ENCODE results near the gene MT1X.

MT1X gene

DNA sequence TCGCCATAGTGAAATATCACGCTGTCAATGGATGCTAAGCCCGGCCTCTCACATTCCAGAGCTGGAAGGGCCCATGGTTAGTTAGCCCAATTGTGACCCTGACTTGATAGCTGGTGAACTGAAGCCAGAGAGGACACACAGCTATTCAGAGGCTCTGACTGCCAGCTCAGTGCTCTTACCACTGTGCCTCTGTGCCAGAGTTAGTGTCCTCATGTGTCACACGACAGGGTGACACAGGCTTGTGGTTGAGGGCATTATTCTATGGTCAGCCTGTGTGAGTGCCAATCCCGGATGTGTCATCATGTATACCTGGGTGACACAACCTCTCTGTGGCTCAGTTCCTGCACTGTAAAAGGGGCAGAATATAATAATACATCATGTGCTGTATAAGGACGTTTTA lies 2.5 kb upstream of the MT1X start:
- no peak for DNase-seq

DNA sequence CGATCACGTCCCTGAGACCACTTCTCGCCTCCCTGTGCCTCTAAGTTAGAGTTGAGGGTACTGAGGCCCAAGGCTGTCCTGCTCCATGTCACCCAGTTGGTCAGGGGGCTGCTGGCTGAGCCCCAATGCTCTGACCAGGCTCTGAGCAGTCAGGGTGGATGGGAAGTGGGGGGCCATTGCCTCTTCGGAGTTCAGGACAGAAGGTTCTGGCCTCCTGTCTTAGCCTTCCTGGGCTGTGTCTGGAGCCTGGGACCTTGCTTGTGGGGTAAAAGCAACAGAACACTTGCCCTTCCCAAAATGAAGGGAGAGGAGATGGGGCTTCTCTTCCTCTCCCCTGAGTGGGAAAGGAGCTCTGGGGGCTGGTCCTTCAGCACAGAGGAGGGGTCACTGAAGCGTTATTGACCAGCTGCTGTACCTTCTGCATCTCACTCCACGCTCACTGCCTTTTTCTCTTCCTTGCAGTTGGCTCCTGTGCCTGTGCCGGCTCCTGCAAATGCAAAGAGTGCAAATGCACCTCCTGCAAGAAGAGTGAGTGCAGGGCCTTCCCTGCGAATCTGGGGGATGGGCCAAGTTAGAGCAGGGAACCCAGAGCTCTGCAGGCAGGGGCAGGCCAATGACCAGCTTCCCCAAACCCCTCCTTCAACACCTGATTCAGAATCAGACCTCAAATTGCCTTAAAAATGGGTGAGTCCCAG lies 580 bp downstream of the MT1X start:
- no peak for DNase-seq

DNA sequence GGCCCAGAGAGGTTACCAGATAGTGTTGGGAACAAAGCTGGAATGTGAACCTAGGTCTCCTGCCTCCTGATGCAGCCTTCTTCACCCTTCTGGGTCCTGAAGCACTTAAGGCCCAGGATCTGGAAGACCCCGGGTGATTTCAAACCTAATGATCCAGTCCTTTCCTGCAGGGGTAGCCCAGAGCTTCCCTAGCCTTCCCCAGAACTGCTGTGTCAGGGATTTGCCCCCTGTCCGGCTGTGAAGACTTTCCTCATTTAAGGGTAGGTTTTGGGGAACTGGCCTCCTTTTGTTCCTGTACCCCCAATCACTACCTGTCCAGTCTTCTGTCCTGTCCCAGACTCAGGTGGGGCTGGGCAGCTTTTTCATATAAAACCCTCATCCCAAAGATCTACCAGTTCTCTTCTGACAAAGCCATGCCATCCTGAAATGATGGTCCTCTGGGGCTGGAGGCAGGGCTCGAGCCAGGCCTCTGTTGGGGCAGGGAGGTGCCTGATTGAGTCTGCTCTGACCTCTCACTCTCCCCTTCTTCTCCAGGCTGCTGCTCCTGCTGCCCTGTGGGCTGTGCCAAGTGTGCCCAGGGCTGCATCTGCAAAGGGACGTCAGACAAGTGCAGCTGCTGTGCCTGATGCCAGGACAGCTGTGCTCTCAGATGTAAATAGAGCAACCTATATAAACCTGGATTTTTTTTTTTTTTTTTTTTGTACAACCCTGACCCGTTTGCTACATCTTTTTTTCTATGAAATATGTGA lies 1.3 kb downstream of the MT1X start:
- no peak for DNase-seq

DNA sequence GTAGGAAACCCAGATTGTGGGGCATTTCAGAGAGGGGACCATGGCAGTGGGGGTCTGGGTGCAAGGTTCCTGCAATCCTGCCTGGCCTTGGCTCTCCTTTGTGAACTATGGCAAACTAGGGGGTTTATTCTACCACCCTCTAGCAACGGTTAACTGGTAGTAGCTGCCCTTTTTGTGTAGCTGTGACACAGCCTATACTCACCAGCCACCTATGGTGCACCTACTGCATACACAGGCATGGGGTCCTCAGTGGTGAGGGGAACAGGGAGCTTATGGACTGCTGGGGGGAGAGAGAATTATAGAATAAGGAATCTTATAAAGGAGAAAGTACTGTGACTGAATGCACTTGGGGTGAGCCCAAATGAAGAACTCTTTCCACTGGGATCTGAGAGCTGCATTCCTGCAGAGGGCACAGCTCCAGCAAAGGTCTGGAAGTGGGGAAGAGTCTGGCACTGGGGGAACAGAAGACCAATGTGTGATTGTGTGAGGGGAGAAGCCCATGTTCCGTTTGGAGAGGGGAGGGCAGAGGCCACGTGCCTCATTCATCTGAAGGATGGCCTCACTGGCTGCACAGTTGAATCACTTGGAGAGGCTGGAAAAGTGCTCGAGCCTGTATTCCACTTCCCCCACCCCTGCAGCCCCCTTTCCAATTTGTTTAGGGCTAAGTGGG lies 2.1 kb downstream of the MT1X start:
- no peak for DNase-seq

DNA sequence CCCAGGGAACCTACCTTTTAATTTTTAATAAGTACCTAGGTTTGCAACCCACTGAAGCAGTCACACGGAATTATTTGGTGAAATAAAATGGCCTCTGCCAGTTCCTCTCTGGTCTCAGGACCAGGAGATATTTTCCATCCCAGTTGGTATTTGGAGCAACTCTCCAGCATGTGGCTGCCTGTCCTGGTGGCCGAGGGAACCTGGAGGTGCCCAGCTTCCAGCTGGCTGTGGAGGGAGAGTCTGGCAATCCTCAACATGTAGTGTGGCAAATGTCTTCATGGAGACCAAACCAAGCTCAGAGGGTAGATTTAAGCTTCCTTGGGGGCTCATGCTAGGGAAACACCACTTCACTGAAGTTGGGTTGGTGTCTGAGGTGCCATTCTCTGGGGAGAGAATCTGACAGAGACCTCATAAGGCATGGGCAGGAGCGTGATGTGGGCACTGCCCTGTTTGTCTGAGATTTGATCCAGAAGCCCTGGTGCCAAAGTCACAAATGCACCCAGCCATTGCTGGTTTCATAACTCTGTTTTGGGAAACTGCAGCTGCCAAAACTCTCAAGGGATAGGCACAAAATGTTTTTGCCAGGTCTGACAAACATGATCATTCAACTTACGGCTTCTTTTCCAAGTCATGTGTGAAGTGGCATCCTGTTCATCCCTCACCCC lies 2.8 kb downstream of the MT1X start:
- DNase-seq = no peak

DNA sequence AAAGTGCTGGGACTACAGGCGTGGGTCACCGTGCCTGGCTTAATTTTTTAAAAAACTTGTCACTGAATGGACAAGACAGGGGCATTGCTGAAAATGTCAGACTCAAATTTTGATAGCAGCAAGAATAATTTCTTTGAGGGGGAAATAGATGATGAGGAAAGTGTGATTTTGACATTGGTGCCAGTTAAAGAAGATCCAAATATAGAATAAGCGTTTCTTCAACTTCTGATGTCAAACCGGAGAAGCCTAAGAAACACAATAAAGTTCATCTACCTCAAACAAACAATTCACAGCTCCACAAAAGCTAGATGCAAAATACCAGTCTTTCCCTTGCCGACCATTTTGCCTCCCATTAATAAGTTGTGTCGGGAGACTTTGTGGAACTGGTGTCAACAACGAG lies 4.5 kb downstream of the MT1X start:
- no peak for DNase-seq

DNA sequence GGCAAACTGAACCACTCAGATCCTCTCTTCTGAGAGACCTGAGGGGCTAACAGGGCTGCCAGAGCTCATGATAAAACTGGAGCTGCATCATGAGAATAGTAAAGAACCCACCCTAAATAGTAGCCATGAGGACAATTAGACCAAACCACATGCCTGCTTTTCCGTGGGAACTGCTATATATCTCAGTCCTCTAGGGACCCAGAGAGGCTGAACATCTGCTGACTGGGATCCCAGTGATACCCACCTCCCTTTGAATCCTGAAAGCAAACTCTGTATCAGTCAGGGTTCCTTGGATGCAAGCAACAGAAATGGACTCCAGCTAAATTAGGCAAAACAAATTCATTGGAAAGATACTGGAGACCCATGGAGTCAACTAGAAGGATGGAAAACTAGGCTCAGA lies 6.5 kb downstream of the MT1X start:
- no peak for DNase-seq

DNA sequence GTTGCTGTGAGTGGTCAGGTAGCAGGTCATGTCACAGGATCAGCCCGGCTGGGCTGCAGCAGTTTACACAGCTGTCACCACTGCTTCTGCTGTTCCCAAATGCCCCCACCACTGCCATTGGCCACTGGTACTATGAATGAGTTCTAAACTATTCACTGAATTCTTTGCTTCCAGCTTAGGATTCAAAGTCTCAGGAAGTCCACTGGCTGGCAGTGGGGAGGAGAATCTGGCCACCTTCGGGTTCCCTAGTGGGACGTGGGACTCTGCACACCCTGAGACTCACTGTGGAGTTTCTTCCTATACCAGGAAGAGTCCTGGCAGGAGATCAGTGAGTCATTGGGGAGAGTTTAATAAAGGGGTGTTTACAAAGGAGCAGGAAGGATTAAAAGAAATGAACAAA lies 6.9 kb downstream of the MT1X start:
- no peak for DNase-seq

DNA sequence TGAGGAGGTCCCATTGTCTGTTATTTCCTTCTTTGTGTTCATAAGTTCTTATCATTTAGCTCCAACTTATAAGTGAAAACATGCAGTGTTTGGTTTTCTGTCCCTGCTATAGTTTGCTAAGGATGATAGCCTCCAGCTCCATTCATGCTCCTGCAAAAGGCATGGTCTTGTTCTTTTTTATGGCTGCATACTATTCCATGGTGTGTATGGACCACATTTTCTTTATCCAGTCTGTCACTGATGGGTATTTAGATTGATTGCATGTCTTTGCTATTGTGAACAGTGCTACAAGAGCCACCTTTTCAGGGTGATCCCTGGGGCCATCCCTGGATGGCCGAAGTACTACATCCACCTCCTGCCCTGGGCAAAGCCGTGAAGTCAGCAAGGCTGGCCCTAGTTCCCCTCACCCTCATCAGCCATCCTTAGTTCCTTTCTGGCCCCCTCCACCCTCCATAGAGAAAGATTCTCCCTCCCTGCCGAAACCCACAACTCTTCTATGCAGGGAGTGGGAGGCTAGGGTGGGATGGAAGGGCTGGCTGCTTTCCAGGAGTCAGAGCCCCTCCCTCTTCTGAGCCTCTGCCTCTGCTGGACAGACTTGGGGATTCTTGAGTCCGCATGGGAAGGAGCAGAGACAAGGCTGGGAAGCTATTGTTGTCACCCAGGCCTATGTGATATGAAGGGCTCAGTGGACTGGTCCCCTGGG lies 8.3 kb downstream of the MT1X start:
- no peak for DNase-seq

DNA sequence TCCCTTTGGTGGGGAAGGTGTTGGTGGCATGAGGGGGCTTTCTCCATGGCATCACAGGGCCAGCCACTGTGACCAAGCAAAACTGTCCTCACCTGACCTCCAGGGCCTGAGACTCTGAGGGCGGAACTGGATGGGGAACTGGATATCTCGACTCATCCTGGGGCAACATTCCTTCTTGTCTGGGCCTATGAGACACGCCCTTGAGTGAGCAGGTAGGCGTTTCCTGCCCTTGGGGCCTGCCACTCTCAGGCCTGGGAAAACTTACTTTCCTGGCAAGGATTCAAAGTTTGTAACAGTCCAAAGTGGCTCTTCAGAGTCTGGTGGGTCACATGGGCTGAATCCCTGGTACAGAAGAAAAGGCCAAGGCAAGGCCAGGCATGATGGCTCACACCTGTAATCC lies 9.6 kb downstream of the MT1X start:
- DNase-seq = no peak

DNA sequence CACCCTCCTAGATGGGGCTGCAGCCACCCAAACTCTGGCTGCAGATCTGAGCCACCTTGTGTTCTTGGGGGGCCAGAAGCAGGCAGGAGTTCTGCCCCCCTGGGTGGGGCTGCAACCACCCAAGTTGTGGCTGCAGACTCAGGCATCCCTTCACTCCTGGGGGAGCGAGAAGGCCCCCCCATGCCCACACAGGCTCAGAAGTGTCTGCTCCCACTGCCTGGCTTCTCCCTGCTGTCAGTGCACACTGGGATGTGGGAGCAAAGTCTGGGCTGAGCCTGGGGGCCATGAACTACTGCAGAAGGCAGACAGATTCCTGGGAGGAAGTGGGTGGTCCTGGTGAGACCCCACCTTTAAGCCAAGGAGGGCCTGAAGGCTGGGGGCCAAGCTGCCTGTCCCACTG lies 13.0 kb downstream of the MT1X start:
- DNase-seq = no peak

DNA sequence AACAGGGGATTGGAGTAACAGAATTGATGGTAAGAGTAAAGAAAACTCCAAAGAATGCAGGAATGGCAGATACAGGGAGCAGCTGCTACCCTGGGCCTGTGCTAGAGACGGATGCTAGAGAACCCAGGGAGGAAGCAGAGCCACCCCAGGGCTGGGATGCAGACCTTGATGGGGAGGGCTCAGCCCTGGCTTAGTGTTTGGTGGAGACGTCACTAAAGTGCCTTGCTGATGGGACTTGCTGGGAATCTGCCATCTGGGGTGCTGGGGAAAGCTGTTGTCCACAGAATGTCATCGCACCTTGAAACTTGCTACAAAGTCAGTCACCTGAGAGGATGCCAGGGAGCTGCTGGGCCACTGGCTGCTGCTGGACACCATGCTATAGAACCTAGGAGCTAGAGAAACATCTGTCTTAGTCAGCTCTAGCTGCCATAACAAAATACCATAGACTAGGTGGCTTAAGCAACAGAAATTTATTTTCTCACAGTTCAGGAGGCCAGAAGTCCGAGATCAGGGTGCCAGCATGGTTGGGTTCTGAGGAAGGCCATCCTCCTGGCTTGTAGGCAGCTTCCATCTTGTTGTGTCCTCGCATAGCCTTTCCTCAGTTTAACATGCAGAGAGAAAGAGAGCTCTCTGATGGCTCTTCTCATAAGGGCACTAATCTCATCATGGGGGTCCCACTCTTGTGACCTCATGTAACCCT lies 15.3 kb downstream of the MT1X start:
- no peak for DNase-seq

DNA sequence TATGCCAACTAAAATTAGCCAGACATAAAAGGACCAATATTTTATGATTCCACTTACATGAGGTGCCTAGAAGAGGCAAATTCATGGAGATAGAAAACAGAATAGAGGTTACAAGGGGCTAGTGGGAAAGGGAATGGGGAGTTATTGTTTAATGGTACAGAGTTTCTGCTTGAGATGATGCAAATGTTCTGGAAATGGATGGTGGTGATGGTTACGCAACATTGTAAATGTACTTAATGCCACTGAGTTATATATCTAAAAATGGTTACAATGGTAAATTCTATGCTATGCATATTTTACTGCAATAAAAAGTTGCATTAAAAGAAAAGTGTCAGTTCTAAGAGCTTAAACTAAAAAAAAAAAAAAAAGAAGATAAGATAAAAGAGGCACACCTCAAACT lies 17.9 kb downstream of the MT1X start:
- no peak for DNase-seq

DNA sequence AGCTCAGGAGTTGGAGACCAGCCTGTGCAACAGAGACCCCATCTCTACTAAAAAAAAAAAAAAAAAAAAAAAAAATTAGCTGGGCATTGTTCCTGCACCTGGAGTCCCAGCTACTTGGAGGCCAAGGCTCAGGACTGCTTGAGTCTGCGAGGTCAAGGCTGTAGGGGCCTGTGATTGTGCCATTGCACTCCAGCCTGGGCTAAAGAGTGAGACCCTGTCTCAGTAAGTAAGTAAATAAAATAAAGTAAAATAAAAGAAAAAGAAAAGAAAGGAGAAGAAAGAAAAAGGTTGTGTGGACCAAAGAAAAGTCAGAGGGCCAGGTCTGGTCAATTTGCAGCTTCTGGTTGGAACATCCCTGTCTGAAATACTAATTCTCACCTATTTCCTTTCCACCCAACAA lies 18.4 kb downstream of the MT1X start:
- no peak for DNase-seq

DNA sequence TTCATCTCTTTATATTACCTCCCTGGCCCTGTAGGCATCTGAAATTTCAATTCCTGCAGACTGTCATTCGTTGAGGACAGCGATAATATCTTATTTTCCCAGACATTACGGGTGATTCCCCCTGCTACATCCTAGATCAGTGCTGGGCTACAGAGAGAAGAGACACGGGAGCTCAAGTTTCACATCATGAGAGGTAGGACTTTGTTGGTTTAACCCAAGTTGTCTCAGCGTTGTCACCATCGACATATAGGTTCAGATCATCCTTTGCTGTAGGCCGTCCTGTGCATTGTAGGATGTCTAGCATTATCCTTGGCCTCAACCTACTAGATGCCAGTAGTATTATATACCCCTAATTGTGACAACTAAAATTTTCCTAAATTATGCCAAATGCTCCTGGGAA lies 19.3 kb downstream of the MT1X start:
- DNase-seq = no peak

DNA sequence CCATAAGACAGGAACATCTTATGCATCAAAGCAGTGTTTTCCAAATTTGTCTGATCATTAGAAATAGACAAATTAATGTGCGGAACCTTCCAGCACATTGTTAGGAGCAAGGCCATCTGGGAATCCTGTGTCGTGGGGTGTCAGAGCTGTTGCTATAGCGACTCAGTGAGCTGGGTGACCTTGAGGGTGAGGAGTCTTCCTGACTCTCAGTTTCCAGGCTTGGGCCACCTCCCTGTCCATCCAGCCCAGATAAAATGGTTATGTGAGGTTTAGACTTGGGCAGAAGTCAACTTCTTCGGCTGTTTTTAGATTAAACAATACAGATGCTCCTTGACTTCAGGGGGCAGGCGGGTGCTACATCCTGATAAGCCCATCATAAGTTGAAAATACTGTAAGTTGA lies 20.6 kb downstream of the MT1X start:
- no peak for DNase-seq

DNA sequence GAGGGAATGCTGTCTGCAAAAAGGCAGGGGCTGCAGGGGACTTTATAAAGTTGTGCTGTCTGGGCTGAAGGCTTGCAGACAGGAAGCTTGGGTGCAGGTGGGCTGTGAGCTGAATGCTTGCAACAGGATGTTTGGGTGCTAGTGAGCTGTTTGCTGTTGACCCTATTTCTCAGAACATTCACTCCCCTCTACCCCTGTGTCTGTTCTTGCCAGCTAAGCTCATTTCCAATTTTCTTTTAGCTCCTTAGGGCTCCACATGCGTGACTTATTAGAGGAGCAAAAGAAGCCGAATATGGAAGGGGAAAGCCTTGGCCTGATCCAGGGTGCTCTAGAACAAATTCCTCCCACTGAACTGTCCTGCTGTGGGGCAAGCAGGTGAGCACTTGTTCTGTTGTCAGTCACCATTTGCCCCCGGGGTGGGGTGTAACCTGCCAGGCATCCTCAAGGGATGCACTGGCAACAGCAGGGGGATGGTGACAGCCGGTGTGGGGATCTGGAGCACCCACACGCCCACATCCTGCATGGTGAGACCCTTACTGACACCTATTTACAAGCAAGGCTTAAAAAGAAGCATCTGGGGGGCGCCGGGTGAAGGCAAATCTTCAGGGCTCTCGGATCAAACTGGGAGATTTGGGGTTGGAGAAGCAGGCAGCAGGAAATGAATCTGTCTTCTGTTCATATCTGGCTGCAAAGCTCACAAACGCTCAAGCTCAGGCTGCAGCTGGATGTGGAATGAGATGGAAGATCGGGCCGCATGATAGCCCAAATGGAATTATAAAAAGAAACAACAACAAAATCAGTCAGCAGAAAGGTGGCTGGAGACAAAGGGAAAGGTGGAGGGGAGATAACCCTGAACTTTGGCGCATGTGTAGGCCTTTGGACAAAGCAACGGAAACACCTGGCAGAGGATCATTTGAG lies 26.5 kb downstream of the MT1X start:
- no peak for DNase-seq

DNA sequence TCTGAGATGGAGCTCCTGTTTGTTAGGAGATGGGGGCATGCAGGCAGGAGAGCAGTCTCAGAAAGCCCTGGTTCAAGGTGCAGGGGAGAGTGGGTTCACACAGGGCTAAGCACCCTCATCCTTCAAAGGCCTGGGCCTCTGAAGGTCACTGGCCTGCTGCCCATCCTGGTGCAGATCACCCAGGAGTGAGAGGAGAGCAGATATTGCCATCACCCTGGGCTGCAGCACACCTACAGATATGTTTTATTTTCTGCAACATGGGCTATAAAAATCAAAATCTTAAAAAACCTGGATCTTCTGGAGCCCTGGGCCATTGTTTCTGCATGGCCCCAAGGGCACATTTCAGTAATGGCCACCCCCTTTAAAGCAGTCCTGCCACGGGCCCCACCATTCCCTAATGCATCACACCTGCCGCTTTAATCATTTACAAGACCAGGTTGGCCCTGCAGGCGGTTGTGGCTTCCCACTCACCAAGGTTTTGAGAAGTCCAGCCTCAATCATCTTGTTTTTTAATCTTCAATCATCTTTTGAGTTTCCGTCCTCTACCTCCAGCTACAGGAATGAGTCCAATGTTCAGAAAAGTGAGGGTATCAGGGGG lies 27.3 kb downstream of the MT1X start:
- no peak for DNase-seq

DNA sequence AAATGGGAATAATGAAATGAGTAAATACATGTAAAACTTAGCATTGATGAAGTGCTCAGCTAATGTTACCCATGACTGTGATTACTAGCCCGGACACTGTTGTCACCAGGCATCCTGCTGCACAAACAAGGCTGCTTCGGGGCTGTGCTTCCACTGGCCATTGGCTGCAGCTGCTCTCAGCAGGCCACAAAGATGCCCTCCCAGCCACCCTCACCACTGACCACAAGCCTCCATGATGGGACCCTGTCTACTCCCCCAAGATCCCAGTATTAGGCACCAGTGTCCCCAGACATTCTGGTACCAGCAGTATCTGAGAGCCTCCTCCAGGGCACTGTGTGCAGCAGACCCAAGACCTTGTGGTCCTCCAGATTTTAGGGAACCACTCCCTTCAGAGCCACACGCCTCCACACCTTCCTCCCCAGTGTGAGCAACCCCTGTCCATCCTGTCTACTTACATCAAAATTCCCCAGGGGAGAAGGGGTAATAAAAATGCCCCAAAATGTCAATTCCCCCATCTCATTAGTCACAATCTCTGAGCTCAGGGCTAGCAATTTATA lies 28.0 kb downstream of the MT1X start:
- DNase-seq = no peak

DNA sequence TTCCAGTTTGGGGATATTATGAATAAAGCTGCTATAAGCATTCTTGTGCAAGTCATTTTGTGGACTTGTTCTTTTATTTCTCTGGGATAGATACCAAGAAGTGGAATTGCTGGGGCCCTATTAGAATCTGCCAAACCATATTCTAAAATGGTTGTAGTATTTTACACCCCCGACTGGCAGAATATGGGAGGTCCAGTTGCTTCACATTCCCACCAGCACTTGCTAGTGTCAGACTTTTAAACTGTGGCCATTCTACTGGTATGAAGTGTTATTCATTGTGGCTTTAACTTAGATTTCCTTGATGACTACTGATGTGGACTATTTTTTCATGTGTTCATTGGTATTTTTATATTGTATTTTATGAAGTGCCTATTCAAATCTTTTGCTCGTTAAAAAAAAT lies 29.6 kb downstream of the MT1X start:
- DNase-seq = no peak

DNA sequence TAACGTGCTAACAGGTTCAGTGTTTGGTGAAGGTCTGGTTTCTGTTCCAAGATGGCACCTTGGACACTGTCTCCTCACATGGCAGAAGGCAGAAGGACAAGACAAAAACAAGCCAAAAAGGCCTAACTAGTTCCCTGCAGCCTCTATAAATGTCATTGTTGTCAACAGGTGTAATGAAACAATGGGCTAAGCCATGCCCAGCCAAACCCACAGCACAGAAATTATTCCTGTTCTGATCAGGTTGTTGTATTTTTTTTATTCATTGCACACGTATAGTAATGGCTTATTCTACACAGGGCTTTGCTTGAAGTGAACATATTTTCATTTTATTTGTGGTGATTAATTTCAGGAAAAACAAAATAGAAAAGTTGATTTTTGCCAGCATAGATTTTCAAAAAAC lies 31.5 kb downstream of the MT1X start:
- no peak for DNase-seq
